HCT116 (cell line): Measurements from ENCODE around the gene ARHGEF12. TPM values are rescaled to one million over a fixed set of nuclear protein-coding genes. Genes with fewer than 3 reads are reported as not detected.

Experiments used
- ATAC-seq: fragments of 200-7000 bp; cut with Tn5 transposase; 2 replicates; pipeline ENCODE4 v1.9.1; 2020; ENCODE audit warnings: mild to moderate bottlenecking, moderate library complexity
- BruUV-seq: library from RNA; stranded (reverse); fragments of 400-500 nt; replicated peaks from 2 replicates; lab custom pipeline; 2021; lab: Mats Ljungman, UMichigan
- CTCF ChIA-PET: fragments of 300-600 bp; sonication (Branson Sonifier 250); formaldehyde crosslinking; loops from one replicate; lab custom pipeline; 2021; ENCODE audit warnings: antibody characterized with exemption; lab: Charles Lee
- POLR2A ChIA-PET: fragments of 300-600, 350-600 bp; sonication (Branson Sonifier 250); formaldehyde crosslinking; loops from one replicate; lab custom pipeline; 2021; ENCODE audit warnings: antibody characterized with exemption; lab: Charles Lee
- RAD21 ChIA-PET, 2 experiments: fragments of 300-600 bp; sonication (Branson Sonifier 250); formaldehyde crosslinking; loops; one replicate each; lab custom pipeline; 2023; ENCODE audit warnings: low total read pairs in 2 of 2; ENCODE audit not compliant: uncharacterized antibody in 2 of 2, unreplicated experiment in 2 of 2, low non-redundant PET in 1 of 2; lab: Charles Lee
- DNase-seq: peaks from one replicate; pipeline ENCODE4 v3.0.0-alpha.2; 2010; ENCODE audit warnings: low read depth, low spot score
- H2AFZ ChIP-seq: fragments of 200-600 bp; shearing (Covaris generic), sonication (generic); 2 replicates; pipeline ENCODE4 v1.6.1; 2017; ENCODE audit warnings: low read depth, mixed run types, mixed read lengths, antibody characterized with exemption, low read length; ENCODE audit not compliant: poor library complexity, severe bottlenecking
- H3K27ac ChIP-seq: 2 replicates; pipeline ENCODE4 v1.5.1; 2012; ENCODE audit warnings: low read depth, low read length
- H3K27me3 ChIP-seq: fragments of 200-600 bp; sonication (generic); 2 replicates; pipeline ENCODE4 v1.6.1; 2016; ENCODE audit warnings: mixed run types, low read length, mixed read lengths; ENCODE audit not compliant: insufficient read depth
- H3K36me3 ChIP-seq, 2 experiments: fragments of 200-500 bp in 1 of 2; fragments of 200-600 bp in 1 of 2; sonication (Bioruptor generic) in 1 of 2; sonication (generic) in 1 of 2; 2 replicates each; pipeline versions ENCODE4 v1.5.1 to v1.6.1; 2014 to 2016; ENCODE audit warnings: low read length in 2 of 2, inconsistent platforms in 1 of 2, mixed read lengths in 1 of 2, mixed run types in 1 of 2; ENCODE audit not compliant: insufficient read depth in 2 of 2, control insufficient read depth in 1 of 2
- H3K4me1 ChIP-seq, 2 experiments: fragments of 200-600 bp in 1 of 2; sonication (generic) in 1 of 2; 2 replicates each; pipeline versions ENCODE4 v1.5.1 to v1.6.1; 2012 to 2017; ENCODE audit warnings: low read length in 2 of 2, inconsistent platforms in 1 of 2, mild to moderate bottlenecking in 1 of 2, mixed read lengths in 1 of 2, mixed run types in 1 of 2, moderate library complexity in 1 of 2; ENCODE audit not compliant: insufficient read depth in 2 of 2, control insufficient read depth in 1 of 2
- H3K4me2 ChIP-seq: fragments of 200-600 bp; sonication (generic); 2 replicates; pipeline ENCODE4 v1.6.1; 2017; ENCODE audit warnings: mixed run types, low read length, mixed read lengths
- H3K4me3 ChIP-seq, 2 experiments: fragments of 200-600 bp in 1 of 2; sonication (generic) in 1 of 2; replicated peaks in 1 of 2; 2 replicates each; pipeline ENCODE4 v1.5.1; 2011 to 2016; ENCODE audit warnings: low read length in 2 of 2, control low read depth in 1 of 2, low read depth in 1 of 2, mild to moderate bottlenecking in 1 of 2, mixed read lengths in 1 of 2, mixed run types in 1 of 2
- H3K79me2 ChIP-seq: fragments of 200-600 bp; sonication (generic); 2 replicates; pipeline ENCODE4 v1.6.1; 2017; ENCODE audit warnings: mild to moderate bottlenecking, mixed run types, low read length, moderate library complexity, mixed read lengths; ENCODE audit not compliant: insufficient read depth
- H3K9ac ChIP-seq: fragments of 200-600 bp; sonication (generic); 2 replicates; pipeline ENCODE4 v1.6.1; 2016; ENCODE audit warnings: low read length, mixed read lengths
- H3K9me2 ChIP-seq: fragments of 200-600 bp; sonication (generic), shearing (Covaris generic); 2 replicates; pipeline ENCODE4 v1.6.1; 2017; ENCODE audit warnings: mixed run types, mild to moderate bottlenecking, moderate library complexity; ENCODE audit not compliant: insufficient read depth
- H3K9me3 ChIP-seq, 2 experiments: fragments of 200-500 bp in 1 of 2; fragments of 200-600 bp in 1 of 2; sonication (Bioruptor generic) in 1 of 2; sonication (generic) in 1 of 2; 2 replicates each; pipeline ENCODE4 v1.6.1; 2014 to 2017; ENCODE audit warnings: low read length in 2 of 2, mixed read lengths in 2 of 2, inconsistent platforms in 1 of 2, low read depth in 1 of 2, mild to moderate bottlenecking in 1 of 2, mixed run types in 1 of 2, moderate library complexity in 1 of 2; ENCODE audit not compliant: control insufficient read depth in 1 of 2, insufficient read depth in 1 of 2
- H4K20me1 ChIP-seq: fragments of 200-600 bp; sonication (generic), shearing (Covaris generic); 2 replicates; pipeline ENCODE4 v1.6.1; 2017; ENCODE audit warnings: mixed run types, mild to moderate bottlenecking, moderate library complexity; ENCODE audit not compliant: insufficient read depth
- CBX3 ChIP-seq: IDR thresholded peaks from 2 replicates; pipeline ENCODE4 v1.6.1; 2012; ENCODE audit warnings: low read depth
- CEBPB ChIP-seq: IDR thresholded peaks from 2 replicates; pipeline ENCODE4 v1.6.1; 2012; ENCODE audit warnings: low read depth
- ELF1 ChIP-seq: IDR thresholded peaks from 2 replicates; pipeline ENCODE4 v1.6.1; 2012; ENCODE audit warnings: low read depth, borderline replicate concordance
- EZH2phosphoT487 ChIP-seq: fragments of 200-600 bp; IDR thresholded peaks from 2 replicates; pipeline ENCODE4 v1.6.1; 2018; ENCODE audit warnings: antibody characterized with exemption, borderline replicate concordance
- FOSL1 ChIP-seq: IDR thresholded peaks from 2 replicates; pipeline ENCODE4 v1.6.1; 2012; ENCODE audit warnings: low read depth
- POLR2A ChIP-seq: IDR thresholded peaks from 2 replicates; pipeline ENCODE4 v1.7.0; 2011; ENCODE audit warnings: borderline replicate concordance; ENCODE audit not compliant: insufficient read depth, insufficient read length; ENCODE audit errors: extremely low read depth
- POLR2AphosphoS5 ChIP-seq: IDR thresholded peaks from 2 replicates; pipeline ENCODE4 v1.6.1; 2011; ENCODE audit warnings: mild to moderate bottlenecking, low read depth, low read length, moderate library complexity
- SIN3A ChIP-seq: IDR thresholded peaks from 2 replicates; pipeline ENCODE4 v1.6.1; 2012; ENCODE audit warnings: low read depth
- SP1 ChIP-seq: IDR thresholded peaks from 2 replicates; pipeline ENCODE4 v1.6.1; 2012; ENCODE audit warnings: low read depth
- ZFX ChIP-seq: fragments of 450-650 bp; IDR thresholded peaks from 2 replicates; pipeline ENCODE4 v1.6.1; 2017
- intact Hi-C: fragments of 100-400 bp; cut with micrococcal nuclease; formaldehyde crosslinking; loops from 2 replicates; pipeline ENCODE4 v1.10.0; 2022
- total RNA-seq: library from RNA; stranded (reverse); gene quantifications from one replicate; pipeline ENCODE4 v1.2.1, GENCODE V29; 2021; ENCODE audit not compliant: unreplicated experiment
- TF ChIP-seq, protein P1 (sequence below): IDR thresholded peaks from 2 replicates; pipeline ENCODE4 v1.6.1; 2012
- TF ChIP-seq, protein P2 (sequence below): IDR thresholded peaks from 2 replicates; pipeline ENCODE4 v1.6.1; 2011; ENCODE audit warnings: mild to moderate bottlenecking, low read length, moderate library complexity; ENCODE audit not compliant: insufficient replicate concordance; ENCODE audit errors: extremely low read depth
- TF ChIP-seq, protein P3 (sequence below), 3 experiments: fragments of 200-600 bp in 1 of 3; sonication (generic) in 1 of 3; IDR thresholded peaks in 2 of 3; conservative IDR thresholded peaks in 1 of 3; 2 replicates each; pipeline ENCODE4 v1.5.1; 2012 to 2017; ENCODE audit warnings: low read depth in 2 of 3, low read length in 2 of 3, antibody characterized with exemption in 1 of 3, borderline replicate concordance in 1 of 3, control low read depth in 1 of 3, mild to moderate bottlenecking in 1 of 3, mixed read lengths in 1 of 3, mixed run types in 1 of 3, moderate library complexity in 1 of 3; ENCODE audit not compliant: insufficient read depth in 1 of 3

Gene ARHGEF12
- total RNA-seq, 1 experiment from 2014 or later, result 81.4 TPM

DNA sequence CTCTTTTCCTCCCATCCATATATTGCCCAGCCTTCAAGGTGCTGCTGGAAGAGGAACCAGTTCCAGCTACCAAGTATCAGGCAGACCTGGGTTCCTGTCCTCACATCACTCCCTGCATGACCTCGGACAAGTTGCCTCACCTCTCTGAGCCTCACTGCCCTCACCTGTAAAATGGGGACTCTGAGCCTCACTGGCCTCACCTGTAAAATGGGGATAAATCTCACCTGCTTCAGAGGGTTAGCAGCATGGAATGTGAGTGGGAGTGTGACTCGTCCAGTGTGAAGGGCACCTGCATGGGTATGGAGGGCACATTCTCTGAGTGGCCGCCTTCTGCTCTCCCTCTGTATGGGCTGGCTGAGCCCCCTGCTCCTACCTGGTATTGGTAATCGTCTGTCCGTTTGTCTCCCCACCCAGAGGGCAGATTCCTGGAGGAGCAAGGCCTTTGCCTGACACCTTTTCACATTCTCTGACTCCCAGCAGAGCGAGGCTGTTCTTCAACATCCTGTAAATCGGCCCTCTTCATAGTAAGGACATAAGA, 179.0 kb downstream of the ARHGEF12 start:
- ATAC-seq, result no peak
- RAD21 ChIA-PET, result no interaction called here
- no peaks in the 10 kb centered on the region for H3K27me3 ChIP-seq
- CTCF ChIA-PET, result no interaction called here
- no TSS peak for BruUV-seq
- TF ChIP-seq SP1 (no peak), POLR2AphosphoS5 (no peak), FOSL1 (no peak), CBX3 (no peak), SIN3A (no peak), ELF1 (no peak), ZFX (no peak), POLR2A (no peak), CEBPB (no peak), EZH2phosphoT487 (no peak)
- TF ChIP-seq, protein P1, sequence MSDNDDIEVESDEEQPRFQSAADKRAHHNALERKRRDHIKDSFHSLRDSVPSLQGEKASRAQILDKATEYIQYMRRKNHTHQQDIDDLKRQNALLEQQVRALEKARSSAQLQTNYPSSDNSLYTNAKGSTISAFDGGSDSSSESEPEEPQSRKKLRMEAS, result no peak
- TF ChIP-seq, protein P2, sequence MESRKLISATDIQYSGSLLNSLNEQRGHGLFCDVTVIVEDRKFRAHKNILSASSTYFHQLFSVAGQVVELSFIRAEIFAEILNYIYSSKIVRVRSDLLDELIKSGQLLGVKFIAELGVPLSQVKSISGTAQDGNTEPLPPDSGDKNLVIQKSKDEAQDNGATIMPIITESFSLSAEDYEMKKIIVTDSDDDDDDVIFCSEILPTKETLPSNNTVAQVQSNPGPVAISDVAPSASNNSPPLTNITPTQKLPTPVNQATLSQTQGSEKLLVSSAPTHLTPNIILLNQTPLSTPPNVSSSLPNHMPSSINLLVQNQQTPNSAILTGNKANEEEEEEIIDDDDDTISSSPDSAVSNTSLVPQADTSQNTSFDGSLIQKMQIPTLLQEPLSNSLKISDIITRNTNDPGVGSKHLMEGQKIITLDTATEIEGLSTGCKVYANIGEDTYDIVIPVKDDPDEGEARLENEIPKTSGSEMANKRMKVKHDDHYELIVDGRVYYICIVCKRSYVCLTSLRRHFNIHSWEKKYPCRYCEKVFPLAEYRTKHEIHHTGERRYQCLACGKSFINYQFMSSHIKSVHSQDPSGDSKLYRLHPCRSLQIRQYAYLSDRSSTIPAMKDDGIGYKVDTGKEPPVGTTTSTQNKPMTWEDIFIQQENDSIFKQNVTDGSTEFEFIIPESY, result no peak
- TF ChIP-seq, protein P3, sequence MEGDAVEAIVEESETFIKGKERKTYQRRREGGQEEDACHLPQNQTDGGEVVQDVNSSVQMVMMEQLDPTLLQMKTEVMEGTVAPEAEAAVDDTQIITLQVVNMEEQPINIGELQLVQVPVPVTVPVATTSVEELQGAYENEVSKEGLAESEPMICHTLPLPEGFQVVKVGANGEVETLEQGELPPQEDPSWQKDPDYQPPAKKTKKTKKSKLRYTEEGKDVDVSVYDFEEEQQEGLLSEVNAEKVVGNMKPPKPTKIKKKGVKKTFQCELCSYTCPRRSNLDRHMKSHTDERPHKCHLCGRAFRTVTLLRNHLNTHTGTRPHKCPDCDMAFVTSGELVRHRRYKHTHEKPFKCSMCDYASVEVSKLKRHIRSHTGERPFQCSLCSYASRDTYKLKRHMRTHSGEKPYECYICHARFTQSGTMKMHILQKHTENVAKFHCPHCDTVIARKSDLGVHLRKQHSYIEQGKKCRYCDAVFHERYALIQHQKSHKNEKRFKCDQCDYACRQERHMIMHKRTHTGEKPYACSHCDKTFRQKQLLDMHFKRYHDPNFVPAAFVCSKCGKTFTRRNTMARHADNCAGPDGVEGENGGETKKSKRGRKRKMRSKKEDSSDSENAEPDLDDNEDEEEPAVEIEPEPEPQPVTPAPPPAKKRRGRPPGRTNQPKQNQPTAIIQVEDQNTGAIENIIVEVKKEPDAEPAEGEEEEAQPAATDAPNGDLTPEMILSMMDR (IDR thresholded peaks at IDR 0.05 in 2 of 3, conservative IDR thresholded peaks at IDR 0.05 in 1 of 3; ENCODE audit: borderline replicate concordance in 1 of 3, insufficient read depth in 1 of 3, low read depth in 2 of 3, low read length in 2 of 3), result no peak
- TF ChIP-seq, all 23 proteins: peak for 0
- intact Hi-C loops, result no loop called here
- H3K9me2 ChIP-seq, result no peaks in the 10 kb centered on the region
- no peaks in the 10 kb centered on the region for H3K9me3 ChIP-seq
- no peaks in the 10 kb centered on the region for H3K36me3 ChIP-seq
- no peak overlapping the region for H3K4me3 ChIP-seq
- no peak overlapping the region for H3K27ac ChIP-seq
- DNase-seq, result no peak
- H2AFZ ChIP-seq, result no peak overlapping the region
- H3K9ac ChIP-seq, result no peak overlapping the region
- POLR2A ChIA-PET, result no interaction called here
- no peak overlapping the region for H3K4me2 ChIP-seq
- H4K20me1 ChIP-seq, result no peaks in the 10 kb centered on the region
- peaks cover 11 to 12% of the 10 kb centered on the region in 2 experiments; a peak in 3 of 4 replicates for H3K4me1 ChIP-seq
- H3K79me2 ChIP-seq, result no peaks in the 10 kb centered on the region
